HepG2 (cell line): Measurements from ENCODE around the gene DNAL4. TPM values are rescaled to one million over a fixed set of nuclear protein-coding genes. Genes with fewer than 3 reads are reported as not detected.
A peak's percentile ranks its signal among the peaks of the same experiment; 100 is the strongest.

Source experiments
- CCDC6 ChIP-seq: sonication (generic); formaldehyde crosslinking; IDR thresholded peaks from 2 replicates; pipeline ENCODE4 v1.8.1; 2022; ENCODE audit warnings: mild to moderate bottlenecking, missing genetic modification reagents, moderate library complexity
- EP300 ChIP-seq, 3 experiments: sonication (generic) in 1 of 3; formaldehyde crosslinking in 1 of 3; IDR thresholded peaks; 2 replicates each; pipeline versions ENCODE4 v1.5.1 to v1.6.1; 2011 to 2020; ENCODE audit warnings: low read depth in 2 of 3, low read length in 2 of 3, borderline replicate concordance in 1 of 3, improper control_type of control experiment in 1 of 3, mild to moderate bottlenecking in 1 of 3, missing genetic modification reagents in 1 of 3, moderate library complexity in 1 of 3
- FOXC1 ChIP-seq: sonication (generic); formaldehyde crosslinking; IDR thresholded peaks from 2 replicates; pipeline ENCODE4 v1.8.0; 2022; ENCODE audit warnings: mild to moderate bottlenecking, missing genetic modification reagents, borderline replicate concordance
- GLI4 ChIP-seq: sonication (generic); formaldehyde crosslinking; IDR thresholded peaks from 2 replicates; pipeline ENCODE4 v1.5.1; 2020; ENCODE audit warnings: missing genetic modification reagents, mild to moderate bottlenecking, moderate library complexity, borderline replicate concordance
- KDM5B ChIP-seq: sonication (generic); formaldehyde crosslinking; IDR thresholded peaks from 2 replicates; pipeline ENCODE4 v1.4.0; 2020; ENCODE audit warnings: missing genetic modification reagents, mild to moderate bottlenecking, borderline replicate concordance
- KMT2B ChIP-seq: IDR thresholded peaks from 2 replicates; pipeline ENCODE4 v1.6.1; 2016; ENCODE audit warnings: missing genetic modification reagents, missing compliant biosample characterization
- MLLT10 ChIP-seq: sonication (generic); formaldehyde crosslinking; IDR thresholded peaks from 2 replicates; pipeline ENCODE4 v1.4.0; 2020; ENCODE audit warnings: missing genetic modification reagents
- MTA3 ChIP-seq: sonication (generic); formaldehyde crosslinking; IDR thresholded peaks from 2 replicates; pipeline ENCODE4 v1.4.0; 2020; ENCODE audit warnings: missing genetic modification reagents
- MXD3 ChIP-seq: IDR thresholded peaks from 2 replicates; pipeline ENCODE4 v1.6.1; 2016; ENCODE audit warnings: mild to moderate bottlenecking, missing biosample characterization, missing genetic modification reagents
- NFIC ChIP-seq: IDR thresholded peaks from 2 replicates; pipeline ENCODE4 v1.6.1; 2012; ENCODE audit warnings: mild to moderate bottlenecking, low read length, inconsistent platforms
- ONECUT2 ChIP-seq: sonication (generic); formaldehyde crosslinking; IDR thresholded peaks from 2 replicates; pipeline ENCODE4 v1.4.0; 2020; ENCODE audit warnings: missing genetic modification reagents
- PAF1 ChIP-seq: IDR thresholded peaks from 2 replicates; pipeline ENCODE4 v1.6.1; 2016; ENCODE audit warnings: missing genetic modification reagents, missing compliant biosample characterization
- PAWR ChIP-seq: sonication (generic); formaldehyde crosslinking; IDR thresholded peaks from 2 replicates; pipeline ENCODE4 v1.4.0; 2020; ENCODE audit warnings: missing genetic modification reagents, mild to moderate bottlenecking, borderline replicate concordance
- PHF5A ChIP-seq: IDR thresholded peaks from one replicate; pipeline ENCODE4 v1.6.1; 2018; ENCODE audit warnings: low read depth, missing genetic modification reagents; ENCODE audit not compliant: unreplicated experiment
- PHF8 ChIP-seq: sonication (generic); formaldehyde crosslinking; IDR thresholded peaks from 2 replicates; pipeline ENCODE4 v1.5.0; 2020; ENCODE audit warnings: missing genetic modification reagents
- REXO4 ChIP-seq: sonication (generic); formaldehyde crosslinking; IDR thresholded peaks from 2 replicates; pipeline ENCODE4 v1.8.0; 2022; ENCODE audit warnings: missing genetic modification reagents, mild to moderate bottlenecking, borderline replicate concordance
- RFX1 ChIP-seq: fragments of 450-650 bp; IDR thresholded peaks from 2 replicates; pipeline ENCODE4 v1.6.1; 2017
- SYNCRIP ChIP-seq: fragments of 200-400 bp; formaldehyde crosslinking; IDR thresholded peaks from 2 replicates; pipeline ENCODE4 v1.6.1; 2018; ENCODE audit warnings: mild to moderate bottlenecking, low read depth, low read length; ENCODE audit not compliant: insufficient read depth
- TFDP2 ChIP-seq: sonication (generic); formaldehyde crosslinking; IDR thresholded peaks from 2 replicates; pipeline ENCODE4 v1.4.0; 2020; ENCODE audit warnings: missing genetic modification reagents
- ZBTB10 ChIP-seq: sonication (generic); formaldehyde crosslinking; IDR thresholded peaks from 2 replicates; pipeline ENCODE4 v1.4.0; 2020; ENCODE audit warnings: missing genetic modification reagents, borderline replicate concordance
- ZBTB44 ChIP-seq: sonication (generic); formaldehyde crosslinking; IDR thresholded peaks from 2 replicates; pipeline ENCODE4 v1.4.0; 2020; ENCODE audit warnings: missing genetic modification reagents
- ZFY ChIP-seq: sonication (generic); formaldehyde crosslinking; IDR thresholded peaks from 2 replicates; pipeline ENCODE4 v1.4.0; 2020; ENCODE audit warnings: missing genetic modification reagents
- ZNF572 ChIP-seq: sonication (generic); formaldehyde crosslinking; IDR thresholded peaks from 2 replicates; pipeline ENCODE4 v1.5.1; 2020; ENCODE audit warnings: mild to moderate bottlenecking, missing genetic modification reagents
- ZNF7 ChIP-seq: IDR thresholded peaks from 2 replicates; pipeline ENCODE4 v1.6.1; 2016; ENCODE audit warnings: missing biosample characterization, missing genetic modification reagents
- ZSCAN9 ChIP-seq: IDR thresholded peaks from 2 replicates; pipeline ENCODE4 v1.6.1; 2016; ENCODE audit warnings: borderline replicate concordance
- polyA plus RNA-seq, 8 experiments: library from polyadenylated mRNA; depleted of rRNA in 3 of 8; stranded (reverse) in 7 of 8; unstranded in 1 of 8; fragments of >200 nt; fragmentation: Illumina TruSeq in 4 of 8; extraction: Trizol in 4 of 8; gene quantifications; 2 replicates each; pipeline versions ENCODE4 v1.2.1 to v1.2.3, GENCODE V29; 2011 to 2016; ENCODE audit warnings: low read depth in 4 of 8, missing spikeins in 1 of 8, mixed read lengths in 1 of 8; ENCODE audit not compliant: insufficient read depth in 1 of 8
- total RNA-seq, 5 experiments: library from RNA; depleted of rRNA; stranded (reverse); fragments of >200 nt; fragmentation: Illumina TruSeq; extraction: Trizol; gene quantifications; 2 replicates each; pipeline ENCODE4 v1.2.3, GENCODE V29; 2016; ENCODE audit warnings: low read depth in 1 of 5

The DNAL4 gene
- total and polyA plus RNA-seq, 2 of the 13 experiments (the other 11 are each of a cell fraction or from before 2014, with no cell fraction given), result 8.0 to 10.7 TPM

GRCh38 chr22:38766076-38766777, 27.7 kb downstream of the DNAL4 start (continued):
- TF ChIP-seq TFDP2, result peak; percentile 46; the same call in 1 of the 2 replicates
- no peak for TF ChIP-seq ZFY (CRISPR knock-in tag)
- TF ChIP-seq ZBTB44, result no peak
- TF ChIP-seq FOXC1 (CRISPR knock-in tag), result no peak
- no peak for TF ChIP-seq KMT2B (CRISPR knock-in tag)
- no peak for TF ChIP-seq PAF1
- no peak for TF ChIP-seq GLI4 (CRISPR knock-in tag)
- no peak for TF ChIP-seq MXD3
- no peak for TF ChIP-seq ZSCAN9
- TF ChIP-seq PAWR (CRISPR knock-in tag), result no peak
- TF ChIP-seq PHF5A, result no peak
- no peak for TF ChIP-seq RFX1
- peak; percentile 22; the same call in 1 of the 2 replicates for TF ChIP-seq KDM5B
- TF ChIP-seq MLLT10, result no peak
- no peak for TF ChIP-seq REXO4 (CRISPR knock-in tag)
- no peak for TF ChIP-seq EP300 (IDR thresholded peaks at IDR 0.05; ENCODE audit: low read depth in 2 of 2, low read length in 2 of 2)
- TF ChIP-seq EP300 (CRISPR knock-in tag; IDR thresholded peaks at IDR 0.05; ENCODE audit: borderline replicate concordance), result no peak
- TF ChIP-seq ONECUT2 (CRISPR knock-in tag), result no peak
- no peak for TF ChIP-seq MTA3 (CRISPR knock-in tag)
- no peak; the same call in 1 of the 2 replicates for TF ChIP-seq ZNF572 (CRISPR knock-in tag)
- TF ChIP-seq CCDC6 (CRISPR knock-in tag), result no peak
- TF ChIP-seq PHF8, result peak; percentile 38; the same call in 1 of the 2 replicates
- TF ChIP-seq NFIC, result no peak
- TF ChIP-seq ZBTB10 (CRISPR knock-in tag), result no peak
- TF ChIP-seq SYNCRIP, result no peak
- no peak for TF ChIP-seq ZNF7
